K562 (cell line): ENCODE results near the gene FMNL2. TPM values are rescaled to one million over a fixed set of nuclear protein-coding genes. Genes with fewer than 3 reads are reported as not detected.

Source experiments
- ATAC-seq: fragments of 200-7000 bp; cut with Tn5 transposase; 3 replicates; pipeline ENCODE4 v1.9.1; 2020; ENCODE audit warnings: moderate library complexity
- BruUV-seq: library from RNA; stranded (reverse); fragments of 400-500 nt; replicated peaks from 2 replicates; lab custom pipeline; 2021; lab: Mats Ljungman, UMichigan
- CTCF ChIA-PET: fragments of 300-600 bp; formaldehyde crosslinking; extraction: SDS; loops from one replicate; lab custom pipeline; 2021; ENCODE audit warnings: low intra/inter-chr PET ratio; lab: Yijun Ruan, JAX
- POLR2A ChIA-PET: fragments of 300-600, 350-650 bp; sonication (Branson Sonifier 250); formaldehyde crosslinking; extraction: SDS; loops from one replicate; lab custom pipeline; 2021; ENCODE audit warnings: antibody characterized with exemption, inconsistent platforms; lab: Yijun Ruan, JAX
- DNase-seq, 4 experiments: peaks; one replicate each; pipeline versions ENCODE4 v3.0.0 to v3.0.0-alpha.2; 2011 to 2018; ENCODE audit warnings: low spot score in 3 of 4, mixed read lengths in 3 of 4; ENCODE audit errors: extremely low read depth in 1 of 4
- FAIRE-seq: peaks from 2 replicates; lab custom pipeline; 2011; peaks lifted over from hg19 to GRCh38; lab: Jason Lieb, UNC
- H2AFZ ChIP-seq: 2 replicates; pipeline ENCODE4 v1.6.0; 2011; ENCODE audit warnings: low read depth, low read length, control low read depth, inconsistent platforms
- H3K27ac ChIP-seq: fragments of 200-600 bp; 3 replicates; pipeline ENCODE4 v1.8.0; 2011; ENCODE audit warnings: low read depth, mild to moderate bottlenecking, control low read depth, inconsistent platforms, low read length, moderate library complexity, mixed read lengths; ENCODE audit errors: extremely low read depth
- H3K27me3 ChIP-seq, 2 experiments: fragments of 300-600 bp in 1 of 2; 2 replicates in 1 of 2; 3 replicates in 1 of 2; pipeline versions ENCODE4 v1.6.0 to v1.8.0; 2011; ENCODE audit warnings: inconsistent platforms in 2 of 2, low read length in 2 of 2, mild to moderate bottlenecking in 1 of 2, mixed read lengths in 1 of 2, moderate library complexity in 1 of 2; ENCODE audit not compliant: control insufficient read depth in 2 of 2, insufficient read depth in 2 of 2
- H3K36me3 ChIP-seq: fragments of 300-600 bp; 3 replicates; pipeline ENCODE4 v1.8.0; 2011; ENCODE audit warnings: mild to moderate bottlenecking, low read length, inconsistent platforms; ENCODE audit not compliant: control insufficient read depth, insufficient read depth
- H3K4me1 ChIP-seq, 2 experiments: fragments of 200-600 bp in 1 of 2; replicated peaks in 1 of 2; 2 replicates in 1 of 2; 3 replicates in 1 of 2; pipeline versions ENCODE4 v1.5.1 to v1.8.0; 2011; ENCODE audit warnings: inconsistent platforms in 2 of 2, low read length in 2 of 2, mild to moderate bottlenecking in 1 of 2, mixed read lengths in 1 of 2, moderate library complexity in 1 of 2; ENCODE audit not compliant: control insufficient read depth in 2 of 2, insufficient read depth in 2 of 2
- H3K4me2 ChIP-seq: 2 replicates; pipeline ENCODE4 v1.6.1; 2011; ENCODE audit warnings: low read length, control low read depth, inconsistent platforms, mixed read lengths; ENCODE audit not compliant: insufficient read depth
- H3K4me3 ChIP-seq: fragments of 200-600 bp; sonication (generic), shearing (Covaris generic); 2 replicates; pipeline ENCODE4 v1.5.1; 2016; ENCODE audit warnings: control low read depth, inconsistent platforms
- H3K79me2 ChIP-seq: fragments of 200-600 bp; 3 replicates; pipeline ENCODE4 v1.8.0; 2011; ENCODE audit warnings: low read length, inconsistent platforms; ENCODE audit not compliant: control insufficient read depth, insufficient read depth
- H3K9ac ChIP-seq, 2 experiments: 2 replicates each; pipeline versions ENCODE4 v1.6.0 to v1.6.1; 2011; ENCODE audit warnings: low read depth in 2 of 2, low read length in 2 of 2, control low read depth in 1 of 2, inconsistent platforms in 1 of 2, mild to moderate bottlenecking in 1 of 2, mixed read lengths in 1 of 2; ENCODE audit not compliant: insufficient read depth in 1 of 2
- H3K9me1 ChIP-seq: one replicate; pipeline ENCODE4 v1.6.0; 2011; ENCODE audit warnings: inconsistent platforms, mild to moderate bottlenecking, low read length, moderate library complexity; ENCODE audit not compliant: control insufficient read depth, insufficient read depth
- H3K9me3 ChIP-seq: replicated peaks from 2 replicates; pipeline ENCODE4 v1.5.1; 2011; ENCODE audit warnings: low read depth, low read length, inconsistent platforms; ENCODE audit not compliant: control insufficient read depth, insufficient read depth
- H4K20me1 ChIP-seq: replicated peaks from 2 replicates; pipeline ENCODE4 v1.6.1; 2011; ENCODE audit warnings: low read length, inconsistent platforms, mixed read lengths; ENCODE audit not compliant: control insufficient read depth, insufficient read depth
- CBX1 ChIP-seq: sonication (generic); IDR thresholded peaks from 2 replicates; pipeline ENCODE4 v1.6.1; 2016; ENCODE audit warnings: antibody characterized with exemption, low read depth, mild to moderate bottlenecking
- ETS2 ChIP-seq: IDR thresholded peaks from 2 replicates; pipeline ENCODE4 v1.6.1; 2016; ENCODE audit warnings: borderline replicate concordance, missing genetic modification characterization, mild to moderate bottlenecking, moderate library complexity, missing compliant biosample characterization; ENCODE audit not compliant: poor library complexity, severe bottlenecking
- EZH2 ChIP-seq: IDR thresholded peaks from 2 replicates; pipeline ENCODE4 v1.6.1; 2012; ENCODE audit warnings: low read depth, mild to moderate bottlenecking, inconsistent platforms, low read length, borderline replicate concordance
- FOXK1 ChIP-seq: sonication (generic); formaldehyde crosslinking; IDR thresholded peaks from 2 replicates; pipeline ENCODE4 v1.8.0; 2022; ENCODE audit warnings: missing genetic modification reagents, mild to moderate bottlenecking, borderline replicate concordance
- HDAC8 ChIP-seq: fragments of 450-650 bp; IDR thresholded peaks from 2 replicates; pipeline ENCODE4 v1.6.1; 2016; ENCODE audit warnings: mild to moderate bottlenecking, missing genetic modification characterization, moderate library complexity, missing compliant biosample characterization
- PRPF4 ChIP-seq: fragments of 200-400 bp; formaldehyde crosslinking; IDR thresholded peaks from one replicate; pipeline ENCODE4 v1.6.1; 2017; ENCODE audit warnings: low read length, low read depth, mild to moderate bottlenecking; ENCODE audit not compliant: insufficient read depth, poor library complexity, severe bottlenecking
- RBBP5 ChIP-seq: fragments of 200-600 bp; sonication (generic); IDR thresholded peaks from 2 replicates; pipeline ENCODE4 v1.6.1; 2012; ENCODE audit warnings: borderline replicate concordance, mild to moderate bottlenecking, low read length, control low read depth, inconsistent platforms; ENCODE audit not compliant: insufficient read depth, poor library complexity, severe bottlenecking
- YY1 ChIP-seq, 3 experiments: IDR thresholded peaks; 2 replicates each; pipeline ENCODE4 v1.6.1; 2011; ENCODE audit warnings: low read length in 2 of 3, mild to moderate bottlenecking in 2 of 3, moderate library complexity in 2 of 3, borderline replicate concordance in 1 of 3, control low read depth in 1 of 3, low read depth in 1 of 3; ENCODE audit not compliant: insufficient read depth in 3 of 3, insufficient replicate concordance in 2 of 3, control insufficient read depth in 1 of 3, insufficient read length in 1 of 3; ENCODE audit errors: extremely low read depth in 1 of 3
- ZNF274 ChIP-seq: IDR thresholded peaks from 2 replicates; pipeline ENCODE4 v1.6.1; 2011; ENCODE audit warnings: low read depth, mild to moderate bottlenecking, low read length, moderate library complexity, borderline replicate concordance
- ZNF384 ChIP-seq: IDR thresholded peaks from 2 replicates; pipeline ENCODE4 v1.6.1; 2012; ENCODE audit warnings: low read depth, low read length, improper control_type of control experiment
- ZNF764 ChIP-seq: fragments of 250-450 bp; sonication (Bioruptor Pico); IDR thresholded peaks from 2 replicates; pipeline ENCODE4 v1.4.0; 2020; ENCODE audit warnings: low read depth, mild to moderate bottlenecking, moderate library complexity
- ZNF766 ChIP-seq: fragments of 200-800 bp; sonication (Bioruptor generic); conservative IDR thresholded peaks from 2 replicates; pipeline ENCODE4 v1.6.1; 2016; ENCODE audit warnings: missing genetic modification characterization, missing compliant biosample characterization
- ZNF780A ChIP-seq: fragments of 250-450 bp; sonication (Bioruptor Pico); IDR thresholded peaks from 2 replicates; pipeline ENCODE4 v1.5.0; 2021; ENCODE audit warnings: mild to moderate bottlenecking
- ZSCAN29 ChIP-seq: fragments of 450-650 bp; IDR thresholded peaks from 2 replicates; pipeline ENCODE4 v1.6.1; 2017
- WGBS: fragments of 100-300 bp; shearing (Covaris generic); methylation state at CpG from one replicate; pipeline ENCODE4 v1.1.6; 2016; ENCODE audit warnings: low coverage, mixed read lengths; ENCODE audit not compliant: insufficient coverage; ENCODE audit errors: missing lambda C conversion rate; 5-methylcytosine and 5-hydroxymethylcytosine counted together
- in situ Hi-C: fragments of 300-500 bp; cut with MboI; formaldehyde crosslinking; loops from 4 replicates; pipeline ENCODE4 v1.15.0; 2018; ENCODE audit warnings: inconsistent platforms, mixed read lengths
- intact Hi-C: fragments of 100-400 bp; cut with micrococcal nuclease; formaldehyde crosslinking; loops from 2 replicates; pipeline ENCODE4 v1.14.2; 2022
- polyA plus RNA-seq, 8 experiments: library from polyadenylated mRNA; depleted of rRNA in 4 of 8; stranded (reverse) in 5 of 8; unstranded in 3 of 8; fragments of >200 nt; fragmentation: Nextera tagmentation in 2 of 8; fragmentation: Illumina TruSeq in 1 of 8; extraction: Ambion mirVana in 2 of 8; extraction: Trizol in 1 of 8; gene quantifications; 2 replicates each; pipeline versions ENCODE4 v1.2.1 to v1.2.3, GENCODE V29; 2011 to 2014; ENCODE audit warnings: inconsistent platforms in 1 of 8, missing spikeins in 1 of 8
- total RNA-seq, 7 experiments: library from RNA; depleted of rRNA in 6 of 7; stranded (reverse); fragments of >200 nt in 6 of 7; fragmentation: Illumina TruSeq in 2 of 7; extraction: Trizol in 2 of 7; gene quantifications; 2 replicates each; pipeline versions ENCODE4 v1.2.1 to v1.2.3, GENCODE V29; 2011 to 2021; ENCODE audit warnings: low replicate concordance in 1 of 7
- TF ChIP-seq, protein P1 (sequence below): sonication (generic); formaldehyde crosslinking; IDR thresholded peaks from 2 replicates; pipeline ENCODE4 v1.4.0; 2020; ENCODE audit warnings: mild to moderate bottlenecking, missing genetic modification reagents
- TF ChIP-seq, protein P2 (sequence below), 2 experiments: fragments of 200-800 bp in 1 of 2; sonication (Bioruptor generic) in 1 of 2; sonication (generic) in 1 of 2; formaldehyde crosslinking in 1 of 2; IDR thresholded peaks in 1 of 2; conservative IDR thresholded peaks in 1 of 2; 2 replicates each; pipeline versions ENCODE4 v1.5.0 to v1.6.1; 2016 to 2020; ENCODE audit warnings: missing compliant biosample characterization in 1 of 2, missing genetic modification characterization in 1 of 2, missing genetic modification reagents in 1 of 2

Gene FMNL2
- total and polyA plus RNA-seq, 9 of the 15 experiments (the other 6 are each of a cell fraction or from before 2014, with no cell fraction given), result 0.15 to 0.49 (median 0.24) TPM; not detected in 1

- Histone ChIP-seq H3K79me2 (no peaks in the 10 kb centered on the region), H4K20me1 (0 out of 2 replicates have a peak, but pooled peaks cover 6% of the 10 kb centered on the region), H3K9ac (no peak overlapping the region), H3K27me3 (peaks cover 18 to 25% of the 10 kb centered on the region in 2 experiments), H3K4me3 (no peak overlapping the region), H3K9me3 (no peaks in the 10 kb centered on the region), H3K9me1 (no peaks in the 10 kb centered on the region), H3K4me2 (no peak overlapping the region), H3K27ac (no peak overlapping the region), H2AFZ (no peak overlapping the region), H3K4me1 (peaks cover 0 to 17% of the 10 kb centered on the region in 2 experiments; a peak in 3 of 5 replicates), H3K36me3 (no peaks in the 10 kb centered on the region)
- intact Hi-C loops, result loop anchor here (10.0 kb wide), 2 partner anchors 295 to 305 kb away; no protein-coding TSS in a partner anchor
- ATAC-seq (no peak), DNase-seq (no peak), FAIRE-seq (no peak)
- in situ Hi-C loops, result no loop called here
- no TSS peak for BruUV-seq
- WGBS, result 0% methylated on average over 2 of the region's 2 CpGs
- ChIA-PET POLR2A (no interaction called here), CTCF (no interaction called here)
- TF ChIP-seq CBX1 (no peak), ETS2 (tag) (no peak), ZNF764 (no peak), EZH2 (no peak), RBBP5 (no peak), FOXK1 (no peak), ZNF780A (CRISPR knock-in tag) (no peak), ZSCAN29 (no peak), HDAC8 (tag) (no peak), YY1 (IDR thresholded peaks at IDR 0.05; ENCODE audit: borderline replicate concordance in 1 of 3, control insufficient read depth in 1 of 3, extremely low read depth in 1 of 3, insufficient read depth in 3 of 3, insufficient read length in 1 of 3, insufficient replicate concordance in 2 of 3, low read depth in 1 of 3, low read length in 2 of 3) (no peak), ZNF384 (no peak), ZNF274 (no peak), ZNF766 (CRISPR knock-in tag) (no peak), PRPF4 (no peak)
- TF ChIP-seq, protein P1, sequence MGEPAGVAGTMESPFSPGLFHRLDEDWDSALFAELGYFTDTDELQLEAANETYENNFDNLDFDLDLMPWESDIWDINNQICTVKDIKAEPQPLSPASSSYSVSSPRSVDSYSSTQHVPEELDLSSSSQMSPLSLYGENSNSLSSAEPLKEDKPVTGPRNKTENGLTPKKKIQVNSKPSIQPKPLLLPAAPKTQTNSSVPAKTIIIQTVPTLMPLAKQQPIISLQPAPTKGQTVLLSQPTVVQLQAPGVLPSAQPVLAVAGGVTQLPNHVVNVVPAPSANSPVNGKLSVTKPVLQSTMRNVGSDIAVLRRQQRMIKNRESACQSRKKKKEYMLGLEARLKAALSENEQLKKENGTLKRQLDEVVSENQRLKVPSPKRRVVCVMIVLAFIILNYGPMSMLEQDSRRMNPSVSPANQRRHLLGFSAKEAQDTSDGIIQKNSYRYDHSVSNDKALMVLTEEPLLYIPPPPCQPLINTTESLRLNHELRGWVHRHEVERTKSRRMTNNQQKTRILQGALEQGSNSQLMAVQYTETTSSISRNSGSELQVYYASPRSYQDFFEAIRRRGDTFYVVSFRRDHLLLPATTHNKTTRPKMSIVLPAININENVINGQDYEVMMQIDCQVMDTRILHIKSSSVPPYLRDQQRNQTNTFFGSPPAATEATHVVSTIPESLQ (CRISPR knock-in tag), result no peak
- TF ChIP-seq, protein P2, sequence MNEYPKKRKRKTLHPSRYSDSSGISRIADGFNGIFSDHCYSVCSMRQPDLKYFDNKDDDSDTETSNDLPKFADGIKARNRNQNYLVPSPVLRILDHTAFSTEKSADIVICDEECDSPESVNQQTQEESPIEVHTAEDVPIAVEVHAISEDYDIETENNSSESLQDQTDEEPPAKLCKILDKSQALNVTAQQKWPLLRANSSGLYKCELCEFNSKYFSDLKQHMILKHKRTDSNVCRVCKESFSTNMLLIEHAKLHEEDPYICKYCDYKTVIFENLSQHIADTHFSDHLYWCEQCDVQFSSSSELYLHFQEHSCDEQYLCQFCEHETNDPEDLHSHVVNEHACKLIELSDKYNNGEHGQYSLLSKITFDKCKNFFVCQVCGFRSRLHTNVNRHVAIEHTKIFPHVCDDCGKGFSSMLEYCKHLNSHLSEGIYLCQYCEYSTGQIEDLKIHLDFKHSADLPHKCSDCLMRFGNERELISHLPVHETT (CRISPR knock-in tag; conservative IDR thresholded peaks at IDR 0.05 in 1 of 2, IDR thresholded peaks at IDR 0.05 in 1 of 2), result no peak
These were observed 4.7 kb downstream of the FMNL2 start for GRCh38 chr2:152339556-152340286.
